ENCODE results near the gene FBXO47. TPM values are rescaled to one million over a fixed set of nuclear protein-coding genes. Genes with fewer than 3 reads are reported as not detected.
A peak's percentile ranks its signal among the peaks of the same experiment; 100 is the strongest.

Gene FBXO47
- total and polyA plus RNA-seq, 2 donors from 2014 or later, result not detected

DNA sequence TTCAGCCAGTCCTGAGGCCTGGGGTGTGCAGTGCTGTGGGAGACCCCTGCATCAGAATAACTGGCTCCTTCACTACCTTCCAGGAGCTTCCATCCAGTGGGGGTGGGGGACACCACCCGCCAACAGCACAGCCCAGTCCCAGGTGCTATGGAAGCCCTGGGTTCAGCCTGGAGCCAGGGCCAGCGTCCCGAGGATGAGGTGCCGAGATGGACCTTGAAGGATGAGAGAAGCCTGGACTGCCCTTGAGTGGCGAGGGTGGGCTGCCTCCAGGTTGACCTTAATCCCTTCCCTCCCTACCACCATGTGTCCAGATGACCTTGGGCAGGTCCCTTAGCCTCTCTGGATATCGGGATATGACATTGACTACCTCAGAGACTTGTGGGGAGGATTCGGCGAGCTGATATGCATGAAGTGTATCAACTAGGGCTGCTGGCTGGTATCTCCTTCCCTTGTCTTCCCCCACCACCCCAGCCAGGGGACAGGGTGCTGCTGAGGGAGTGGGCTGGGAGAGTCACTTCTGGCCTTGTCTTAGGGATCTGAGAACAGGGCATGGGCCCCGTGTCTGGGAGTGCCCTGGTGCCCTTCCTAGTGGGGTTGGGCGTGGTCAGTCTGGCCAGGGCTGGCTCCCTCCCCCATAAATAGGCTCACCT lies 56.0 kb downstream of the FBXO47 start:
- no peak overlapping the region for H3K9ac ChIP-seq (ENCODE audit: low read length in 3 of 3)
- no peaks in the 10 kb centered on the region for H3K27me3 ChIP-seq (ENCODE audit: control insufficient read depth, insufficient read depth, low read length)
- no peak for FAIRE-seq
- peaks cover 0 to 15% (median 9%) of the 10 kb centered on the region in 3 donors for H3K36me3 ChIP-seq (ENCODE audit: control insufficient read depth in 2 of 3, insufficient read depth in 3 of 3, low read length in 3 of 3)
- intact Hi-C loops (cut with DNase I), result no loop called here
- TF ChIP-seq, protein P1, sequence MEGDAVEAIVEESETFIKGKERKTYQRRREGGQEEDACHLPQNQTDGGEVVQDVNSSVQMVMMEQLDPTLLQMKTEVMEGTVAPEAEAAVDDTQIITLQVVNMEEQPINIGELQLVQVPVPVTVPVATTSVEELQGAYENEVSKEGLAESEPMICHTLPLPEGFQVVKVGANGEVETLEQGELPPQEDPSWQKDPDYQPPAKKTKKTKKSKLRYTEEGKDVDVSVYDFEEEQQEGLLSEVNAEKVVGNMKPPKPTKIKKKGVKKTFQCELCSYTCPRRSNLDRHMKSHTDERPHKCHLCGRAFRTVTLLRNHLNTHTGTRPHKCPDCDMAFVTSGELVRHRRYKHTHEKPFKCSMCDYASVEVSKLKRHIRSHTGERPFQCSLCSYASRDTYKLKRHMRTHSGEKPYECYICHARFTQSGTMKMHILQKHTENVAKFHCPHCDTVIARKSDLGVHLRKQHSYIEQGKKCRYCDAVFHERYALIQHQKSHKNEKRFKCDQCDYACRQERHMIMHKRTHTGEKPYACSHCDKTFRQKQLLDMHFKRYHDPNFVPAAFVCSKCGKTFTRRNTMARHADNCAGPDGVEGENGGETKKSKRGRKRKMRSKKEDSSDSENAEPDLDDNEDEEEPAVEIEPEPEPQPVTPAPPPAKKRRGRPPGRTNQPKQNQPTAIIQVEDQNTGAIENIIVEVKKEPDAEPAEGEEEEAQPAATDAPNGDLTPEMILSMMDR (IDR thresholded peaks at IDR 0.05; ENCODE audit: borderline replicate concordance, extremely low read depth, insufficient read depth), result no peak
- peak in 1 of 5 donors; percentile 62 for DNase-seq
- H3K4me1 ChIP-seq (ENCODE audit: control insufficient read depth in 2 of 3, insufficient read depth in 2 of 3, low read depth in 1 of 3, low read length in 3 of 3), result peaks cover 0 to 27% (median 27%) of the 10 kb centered on the region in 3 donors
- H3K4me3 ChIP-seq (ENCODE audit: low read length in 3 of 3), result no peak overlapping the region
- no peaks in the 10 kb centered on the region for H3K9me3 ChIP-seq (ENCODE audit: control insufficient read depth in 2 of 3, insufficient read depth in 1 of 3, low read length in 3 of 3)
- H3K27ac ChIP-seq (ENCODE audit: low read depth in 2 of 2, low read length in 2 of 2), result no peak overlapping the region

DNA sequence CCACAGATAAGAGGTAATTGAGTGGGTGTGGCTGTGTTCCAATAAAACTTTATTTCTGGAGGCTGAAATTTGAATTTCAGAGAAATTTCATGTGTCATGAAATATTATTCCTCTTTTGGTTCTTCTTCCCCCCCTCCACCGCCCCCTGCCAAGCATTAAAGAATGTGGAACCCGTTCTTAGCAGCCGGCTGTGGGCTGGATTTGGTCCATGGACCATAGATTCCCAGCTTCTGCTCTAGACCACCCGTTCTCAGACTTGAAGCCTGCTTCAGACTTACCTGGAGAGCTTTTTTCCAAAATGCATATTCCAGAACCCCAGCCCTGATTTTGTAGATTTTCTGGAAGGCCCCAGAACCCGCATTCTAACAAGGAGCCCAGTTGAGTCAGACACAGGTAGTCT lies 56.9 kb downstream of the FBXO47 start:
- peaks cover 0 to 8% (median 7%) of the 10 kb centered on the region in 3 donors for H3K36me3 ChIP-seq (ENCODE audit: control insufficient read depth in 2 of 3, insufficient read depth in 3 of 3, low read length in 3 of 3)
- peak in 2 of 5 donors; percentile 13 to 20 for DNase-seq
- no peaks in the 10 kb centered on the region for H3K9me3 ChIP-seq (ENCODE audit: control insufficient read depth in 2 of 3, insufficient read depth in 1 of 3, low read length in 3 of 3)
- no peaks in the 10 kb centered on the region for H3K27me3 ChIP-seq (ENCODE audit: control insufficient read depth, insufficient read depth, low read length)
- TF ChIP-seq, protein P1 (IDR thresholded peaks at IDR 0.05; ENCODE audit: borderline replicate concordance, extremely low read depth, insufficient read depth), result no peak
- H3K27ac ChIP-seq (ENCODE audit: low read depth in 2 of 2, low read length in 2 of 2), result no peak overlapping the region
- no peak overlapping the region for H3K4me3 ChIP-seq (ENCODE audit: low read length in 3 of 3)
- H3K9ac ChIP-seq (ENCODE audit: low read length in 3 of 3), result no peak overlapping the region
- no peak for FAIRE-seq
- peaks cover 0 to 27% (median 27%) of the 10 kb centered on the region in 3 donors for H3K4me1 ChIP-seq (ENCODE audit: control insufficient read depth in 2 of 3, insufficient read depth in 2 of 3, low read depth in 1 of 3, low read length in 3 of 3)
- intact Hi-C loops (cut with DNase I), result no loop called here

DNA sequence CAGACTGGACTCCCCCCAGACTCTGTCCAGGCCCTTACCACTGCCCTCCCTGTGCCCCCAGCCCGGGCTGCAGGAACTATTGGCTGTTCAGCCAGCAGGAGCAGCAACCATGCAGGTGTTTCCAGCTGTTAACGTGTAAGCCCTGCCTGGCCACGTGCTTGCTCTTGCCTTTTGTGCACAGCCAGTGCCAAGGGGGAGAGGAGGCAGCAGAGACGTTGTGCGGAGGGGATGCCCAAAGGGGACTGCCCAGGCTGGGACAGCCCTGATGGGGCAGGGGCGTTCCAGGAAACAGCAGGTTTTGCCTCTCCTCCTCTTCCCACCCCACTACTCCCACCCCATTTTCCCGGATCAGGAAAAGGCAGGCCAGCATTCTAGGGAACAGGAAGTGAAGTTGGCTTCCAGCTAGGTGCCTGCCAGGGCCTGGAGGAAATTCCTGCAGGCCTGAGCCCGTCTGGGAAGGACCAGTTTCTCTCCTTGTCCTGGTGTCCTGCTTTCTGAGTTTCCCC lies 58.5 kb downstream of the FBXO47 start:
- Histone ChIP-seq H3K27me3 (ENCODE audit: control insufficient read depth, insufficient read depth, low read length) (no peaks in the 10 kb centered on the region), H3K4me1 (ENCODE audit: control insufficient read depth in 2 of 3, insufficient read depth in 2 of 3, low read depth in 1 of 3, low read length in 3 of 3) (peaks cover 0 to 27% (median 23%) of the 10 kb centered on the region in 3 donors), H3K36me3 (ENCODE audit: control insufficient read depth in 2 of 3, insufficient read depth in 3 of 3, low read length in 3 of 3) (peaks cover 2 to 7% (median 2%) of the 10 kb centered on the region in 3 donors), H3K27ac (ENCODE audit: low read depth in 2 of 2, low read length in 2 of 2) (peak overlapping the region; percentile 63 to 68), H3K9ac (ENCODE audit: low read length in 3 of 3) (peak overlapping the region in 1 of 3 donors; percentile 26), H3K9me3 (ENCODE audit: control insufficient read depth in 2 of 3, insufficient read depth in 1 of 3, low read length in 3 of 3) (no peaks in the 10 kb centered on the region), H3K4me3 (ENCODE audit: low read length in 3 of 3) (no peak overlapping the region)
- intact Hi-C loops (cut with DNase I), result no loop called here
- DNase-seq (peak; percentile 38 to 83 (median 64)), FAIRE-seq (no peak)
- TF ChIP-seq, protein P1 (IDR thresholded peaks at IDR 0.05; ENCODE audit: borderline replicate concordance, extremely low read depth, insufficient read depth), result no peak
